Tibial nerve (tissue), 4 donors: ENCODE results near the gene NID1. TPM values are rescaled to one million over a fixed set of nuclear protein-coding genes. Genes with fewer than 3 reads are reported as not detected.

Experiments used
- DNase-seq, 2 donors: peaks; one replicate each; pipeline ENCODE4 v3.0.0-alpha.2; 2019; ENCODE audit warnings: low spot score in 2 of 2
- H3K27ac ChIP-seq, 4 donors: fragments of 200-600 bp; sonication (generic) in 3 of 4; one replicate each; pipeline ENCODE4 v1.5.1; 2017 to 2019; ENCODE audit warnings: mild to moderate bottlenecking in 1 of 4
- H3K27me3 ChIP-seq, 2 donors: fragments of 200-600 bp; sonication (generic) in 1 of 2; one replicate each; pipeline versions ENCODE4 v1.5.1 to v1.6.0; 2017 to 2019
- H3K36me3 ChIP-seq, 3 donors: fragments of 200-600 bp; sonication (generic); one replicate each; pipeline ENCODE4 v1.5.1; 2018 to 2019
- H3K4me1 ChIP-seq, 4 donors: fragments of 200-600 bp; sonication (generic) in 3 of 4; one replicate each; pipeline ENCODE4 v1.5.1; 2017 to 2019
- H3K4me3 ChIP-seq, 4 donors: fragments of 200-600 bp; sonication (generic) in 3 of 4; one replicate each; pipeline ENCODE4 v1.5.1; 2017 to 2019; ENCODE audit warnings: mild to moderate bottlenecking in 1 of 4, moderate library complexity in 1 of 4
- H3K9me3 ChIP-seq, 4 donors: fragments of 200-600 bp; sonication (generic) in 3 of 4; one replicate each; pipeline ENCODE4 v1.5.1; 2017 to 2019
- EP300 ChIP-seq, 2 donors: sonication (generic); formaldehyde crosslinking; IDR thresholded peaks; one replicate each; pipeline ENCODE4 v1.6.1; 2017; ENCODE audit warnings: antibody characterized with exemption in 2 of 2, mild to moderate bottlenecking in 1 of 2
- POLR2A ChIP-seq, 2 donors: fragments of 450-650 bp; IDR thresholded peaks; one replicate each; pipeline ENCODE4 v1.6.1; 2017; ENCODE audit warnings: antibody characterized with exemption in 2 of 2, mild to moderate bottlenecking in 2 of 2, moderate library complexity in 2 of 2
- WGBS, 2 donors: methylation state at CpG; one replicate each; pipeline ENCODE4 v1.1.5; 2018; 5-methylcytosine and 5-hydroxymethylcytosine counted together
- total RNA-seq, 4 donors: library from RNA; depleted of rRNA; stranded (reverse); fragments of >200 nt; gene quantifications; one replicate each; pipeline ENCODE4 v1.1.0, GENCODE V29; 2016
- TF ChIP-seq, protein P1 (sequence below), 5 experiments: fragments of 200-600 bp in 3 of 5; fragments of 450-650 bp in 2 of 5; sonication (generic) in 3 of 5; IDR thresholded peaks; one replicate each; pipeline ENCODE4 v1.5.1; 2016 to 2019; ENCODE audit warnings: antibody characterized with exemption in 5 of 5, mild to moderate bottlenecking in 3 of 5, moderate library complexity in 2 of 5

NID1 gene
- total RNA-seq, 4 donors from 2014 or later: 192 to 321 (median 215) TPM

DNA sequence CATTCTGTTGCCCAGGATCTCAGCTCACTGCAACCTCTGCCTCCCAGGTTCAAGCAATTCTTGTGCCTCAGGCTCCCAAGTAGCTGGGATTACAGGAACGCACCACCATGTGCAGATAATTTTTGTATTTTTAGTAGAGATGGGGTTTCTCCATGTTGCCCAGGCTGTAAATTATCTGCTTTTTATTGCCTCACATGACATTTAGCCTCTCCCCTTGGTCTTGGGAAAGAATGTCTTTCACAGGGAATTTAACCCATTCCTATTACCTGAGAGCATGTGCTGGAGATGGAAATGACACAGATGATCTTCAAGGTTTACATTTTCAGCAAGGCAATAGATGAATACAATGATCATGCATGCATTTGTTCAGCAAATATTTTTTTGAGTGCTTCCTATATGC is 75.8 kb downstream of the NID1 start:
- H3K4me3 ChIP-seq: no peak overlapping the region
- no peaks in the 10 kb centered on the region for H3K27me3 ChIP-seq
- no peak for DNase-seq
- TF ChIP-seq EP300 (IDR thresholded peaks at IDR 0.05) (no peak), POLR2A (IDR thresholded peaks at IDR 0.05) (no peak)
- TF ChIP-seq, protein P1, sequence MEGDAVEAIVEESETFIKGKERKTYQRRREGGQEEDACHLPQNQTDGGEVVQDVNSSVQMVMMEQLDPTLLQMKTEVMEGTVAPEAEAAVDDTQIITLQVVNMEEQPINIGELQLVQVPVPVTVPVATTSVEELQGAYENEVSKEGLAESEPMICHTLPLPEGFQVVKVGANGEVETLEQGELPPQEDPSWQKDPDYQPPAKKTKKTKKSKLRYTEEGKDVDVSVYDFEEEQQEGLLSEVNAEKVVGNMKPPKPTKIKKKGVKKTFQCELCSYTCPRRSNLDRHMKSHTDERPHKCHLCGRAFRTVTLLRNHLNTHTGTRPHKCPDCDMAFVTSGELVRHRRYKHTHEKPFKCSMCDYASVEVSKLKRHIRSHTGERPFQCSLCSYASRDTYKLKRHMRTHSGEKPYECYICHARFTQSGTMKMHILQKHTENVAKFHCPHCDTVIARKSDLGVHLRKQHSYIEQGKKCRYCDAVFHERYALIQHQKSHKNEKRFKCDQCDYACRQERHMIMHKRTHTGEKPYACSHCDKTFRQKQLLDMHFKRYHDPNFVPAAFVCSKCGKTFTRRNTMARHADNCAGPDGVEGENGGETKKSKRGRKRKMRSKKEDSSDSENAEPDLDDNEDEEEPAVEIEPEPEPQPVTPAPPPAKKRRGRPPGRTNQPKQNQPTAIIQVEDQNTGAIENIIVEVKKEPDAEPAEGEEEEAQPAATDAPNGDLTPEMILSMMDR (IDR thresholded peaks at IDR 0.05): no peak
- peaks cover 0 to 19% (median 0%) of the 10 kb centered on the region in 4 donors for H3K9me3 ChIP-seq
- WGBS, 2 donors: 90 to 92% methylated on average over 1 of the region's 1 CpG
- H3K4me1 ChIP-seq: peaks cover 0 to 33% (median 7%) of the 10 kb centered on the region in 4 donors
- peaks cover 2 to 94% (median 7%) of the 10 kb centered on the region in 3 donors for H3K36me3 ChIP-seq
- no peak overlapping the region for H3K27ac ChIP-seq

DNA sequence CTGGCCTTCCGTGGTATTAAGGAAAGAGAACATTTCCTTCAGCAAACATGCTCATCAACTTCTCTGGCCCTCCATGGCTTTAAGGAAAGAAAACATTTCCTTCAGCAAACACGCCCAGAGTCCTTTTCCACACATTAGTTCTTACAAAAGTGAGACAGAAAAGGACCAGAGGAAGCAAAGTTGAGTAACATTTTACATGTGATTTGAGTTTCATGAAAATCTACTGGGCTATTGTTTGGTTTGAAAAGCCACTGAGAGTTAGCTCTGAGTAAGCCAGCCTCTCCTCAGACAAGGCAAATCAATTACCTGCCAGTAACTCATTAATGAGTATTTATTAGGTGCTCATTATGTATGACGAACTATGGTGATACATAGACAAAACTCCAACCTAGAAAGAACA is 78.0 kb downstream of the NID1 start:
- Histone ChIP-seq H3K36me3 (peaks cover 0 to 92% (median 2%) of the 10 kb centered on the region in 3 donors), H3K4me3 (no peak overlapping the region), H3K27me3 (no peaks in the 10 kb centered on the region), H3K4me1 (peaks cover 0 to 55% (median 23%) of the 10 kb centered on the region in 4 donors), H3K27ac (peak overlapping the region in 2 of 4 donors; percentile 68 to 86), H3K9me3 (peaks cover 0 to 19% (median 0%) of the 10 kb centered on the region in 4 donors)
- TF ChIP-seq, protein P1 (IDR thresholded peaks at IDR 0.05): no peak
- TF ChIP-seq EP300 (IDR thresholded peaks at IDR 0.05): peak in 1 of 2 donors; percentile 43
- TF ChIP-seq POLR2A (IDR thresholded peaks at IDR 0.05): no peak
- no peak for DNase-seq
- WGBS, 2 donors: 71 to 72% methylated on average over 3 of the region's 3 CpGs

- TF ChIP-seq POLR2A (IDR thresholded peaks at IDR 0.05) (no peak), EP300 (IDR thresholded peaks at IDR 0.05) (peak in 1 of 2 donors; percentile 57)
- TF ChIP-seq, protein P1 (IDR thresholded peaks at IDR 0.05): no peak
- DNase-seq: no peak
- Histone ChIP-seq H3K27ac (peak overlapping the region; percentile 23 to 88 (median 73)), H3K4me1 (peaks cover 0 to 75% (median 23%) of the 10 kb centered on the region in 4 donors), H3K36me3 (peaks cover 0 to 92% (median 9%) of the 10 kb centered on the region in 3 donors), H3K9me3 (no peaks in the 10 kb centered on the region), H3K27me3 (no peaks in the 10 kb centered on the region), H3K4me3 (no peak overlapping the region)
- 19 to 29% methylated on average over 6 of the region's 6 CpGs for WGBS, 2 donors
Observed at GRCh38 chr1:235984041-235984825, 80.7 kb downstream of the NID1 start.

- peaks cover 6 to 97% (median 31%) of the 10 kb centered on the region in 3 donors for H3K36me3 ChIP-seq
- peaks cover 0 to 59% (median 23%) of the 10 kb centered on the region in 4 donors for H3K4me1 ChIP-seq
- no peaks in the 10 kb centered on the region for H3K27me3 ChIP-seq
- 69 to 71% methylated on average over 3 of the region's 3 CpGs for WGBS, 2 donors
- H3K4me3 ChIP-seq: no peak overlapping the region
- no peak for DNase-seq
- peaks cover 0 to 13% (median 1%) of the 10 kb centered on the region in 4 donors for H3K9me3 ChIP-seq
- TF ChIP-seq, protein P1 (IDR thresholded peaks at IDR 0.05): no peak
- no peak for TF ChIP-seq EP300 (IDR thresholded peaks at IDR 0.05)
- no peak for TF ChIP-seq POLR2A (IDR thresholded peaks at IDR 0.05)
- H3K27ac ChIP-seq: peak overlapping the region in 3 of 4 donors; percentile 37 to 86 (median 82)
Observed at GRCh38 chr1:235980976-235981375, 83.9 kb downstream of the NID1 start.
